GM12892 (cell line): ENCODE data around the gene BPI.

Source experiments
- POLR2A ChIP-seq: IDR thresholded peaks from 2 replicates; pipeline ENCODE4 v1.6.1; 2011; ENCODE audit warnings: low read depth, low read length, control low read depth
- TAF1 ChIP-seq: IDR thresholded peaks from 2 replicates; pipeline ENCODE4 v1.6.1; 2011; ENCODE audit warnings: low read depth, mild to moderate bottlenecking, control low read depth, low read length, borderline replicate concordance

- no peak for TF ChIP-seq TAF1
- TF ChIP-seq POLR2A, result no peak
These were observed 51.4 kb downstream of the BPI start for GRCh38 chr20:38355161-38356012.
